HepG2 (cell line): ENCODE results near the gene SRP68. TPM values are rescaled to one million over a fixed set of nuclear protein-coding genes. Genes with fewer than 3 reads are reported as not detected.

Experiments
- GABPA ChIP-seq, 2 experiments: IDR thresholded peaks; 2 replicates each; pipeline ENCODE4 v1.6.1; 2011 to 2016; ENCODE audit warnings: low read depth in 2 of 2, low read length in 1 of 2, missing biosample characterization in 1 of 2, missing genetic modification characterization in 1 of 2
- IRF2 ChIP-seq: IDR thresholded peaks from 2 replicates; pipeline ENCODE4 v1.6.1; 2018; ENCODE audit warnings: missing genetic modification reagents, missing compliant biosample characterization
- KDM1A ChIP-seq: IDR thresholded peaks from 2 replicates; pipeline ENCODE4 v1.6.1; 2016; ENCODE audit warnings: missing compliant biosample characterization
- MEF2D ChIP-seq: sonication (generic); formaldehyde crosslinking; IDR thresholded peaks from 2 replicates; pipeline ENCODE4 v1.5.1; 2020; ENCODE audit warnings: mild to moderate bottlenecking, missing genetic modification reagents
- NFYB ChIP-seq: sonication (generic); formaldehyde crosslinking; IDR thresholded peaks from 2 replicates; pipeline ENCODE4 v1.4.0; 2020; ENCODE audit warnings: missing genetic modification reagents
- RXRB ChIP-seq: IDR thresholded peaks from 2 replicates; pipeline ENCODE4 v1.6.1; 2016; ENCODE audit warnings: borderline replicate concordance, missing genetic modification reagents, missing compliant biosample characterization
- ZBTB1 ChIP-seq: sonication (generic); formaldehyde crosslinking; IDR thresholded peaks from 2 replicates; pipeline ENCODE4 v1.4.0; 2020; ENCODE audit warnings: missing genetic modification reagents, borderline replicate concordance
- ZNF143 ChIP-seq: sonication (generic); formaldehyde crosslinking; IDR thresholded peaks from 2 replicates; pipeline ENCODE4 v1.4.0; 2020; ENCODE audit warnings: missing genetic modification reagents
- ZNF468 ChIP-seq: sonication (generic); formaldehyde crosslinking; IDR thresholded peaks from 2 replicates; pipeline ENCODE4 v1.8.0; 2022; ENCODE audit warnings: mild to moderate bottlenecking, moderate library complexity, missing genetic modification reagents
- polyA plus RNA-seq, 8 experiments: library from polyadenylated mRNA; depleted of rRNA in 3 of 8; stranded (reverse) in 7 of 8; unstranded in 1 of 8; fragments of >200 nt; fragmentation: Illumina TruSeq in 4 of 8; extraction: Trizol in 4 of 8; gene quantifications; 2 replicates each; pipeline versions ENCODE4 v1.2.1 to v1.2.3, GENCODE V29; 2011 to 2016; ENCODE audit warnings: low read depth in 4 of 8, missing spikeins in 1 of 8, mixed read lengths in 1 of 8; ENCODE audit not compliant: insufficient read depth in 1 of 8
- total RNA-seq, 5 experiments: library from RNA; depleted of rRNA; stranded (reverse); fragments of >200 nt; fragmentation: Illumina TruSeq; extraction: Trizol; gene quantifications; 2 replicates each; pipeline ENCODE4 v1.2.3, GENCODE V29; 2016; ENCODE audit warnings: low read depth in 1 of 5
- TF ChIP-seq, protein P1 (sequence below): IDR thresholded peaks from 2 replicates; pipeline ENCODE4 v1.6.1; 2016; ENCODE audit warnings: missing biosample characterization, missing genetic modification reagents, low read depth
- TF ChIP-seq, protein P2 (sequence below): sonication (generic); formaldehyde crosslinking; conservative IDR thresholded peaks from 2 replicates; pipeline ENCODE4 v1.5.0; 2020; ENCODE audit warnings: missing genetic modification reagents
- TF ChIP-seq, protein P3 (sequence below): IDR thresholded peaks from 2 replicates; pipeline ENCODE4 v1.6.1; 2018; ENCODE audit warnings: missing genetic modification reagents, mild to moderate bottlenecking, missing compliant biosample characterization
- TF ChIP-seq, protein P4 (sequence below): sonication (generic); formaldehyde crosslinking; IDR thresholded peaks from 2 replicates; pipeline ENCODE4 v1.4.0; 2020; ENCODE audit warnings: missing genetic modification reagents
- TF ChIP-seq, protein P5 (sequence below): IDR thresholded peaks from 2 replicates; pipeline ENCODE4 v1.6.1; 2016; ENCODE audit warnings: low read depth, borderline replicate concordance
- TF ChIP-seq, protein P6 (sequence below): sonication (generic); formaldehyde crosslinking; IDR thresholded peaks from 2 replicates; pipeline ENCODE4 v1.4.0; 2020; ENCODE audit warnings: low read depth, mild to moderate bottlenecking, missing genetic modification reagents
- TF ChIP-seq, protein P7 (sequence below), 2 experiments: sonication (generic) in 1 of 2; formaldehyde crosslinking in 1 of 2; IDR thresholded peaks; 2 replicates each; pipeline versions ENCODE4 v1.4.0 to v1.6.1; 2018 to 2020; ENCODE audit warnings: missing genetic modification reagents in 2 of 2, borderline replicate concordance in 1 of 2, low read depth in 1 of 2, mild to moderate bottlenecking in 1 of 2, missing biosample characterization in 1 of 2

The SRP68 gene
- total and polyA plus RNA-seq, 2 of the 13 experiments (the other 11 are each of a cell fraction or from before 2014, with no cell fraction given) = 39.8 to 74.3 TPM

DNA sequence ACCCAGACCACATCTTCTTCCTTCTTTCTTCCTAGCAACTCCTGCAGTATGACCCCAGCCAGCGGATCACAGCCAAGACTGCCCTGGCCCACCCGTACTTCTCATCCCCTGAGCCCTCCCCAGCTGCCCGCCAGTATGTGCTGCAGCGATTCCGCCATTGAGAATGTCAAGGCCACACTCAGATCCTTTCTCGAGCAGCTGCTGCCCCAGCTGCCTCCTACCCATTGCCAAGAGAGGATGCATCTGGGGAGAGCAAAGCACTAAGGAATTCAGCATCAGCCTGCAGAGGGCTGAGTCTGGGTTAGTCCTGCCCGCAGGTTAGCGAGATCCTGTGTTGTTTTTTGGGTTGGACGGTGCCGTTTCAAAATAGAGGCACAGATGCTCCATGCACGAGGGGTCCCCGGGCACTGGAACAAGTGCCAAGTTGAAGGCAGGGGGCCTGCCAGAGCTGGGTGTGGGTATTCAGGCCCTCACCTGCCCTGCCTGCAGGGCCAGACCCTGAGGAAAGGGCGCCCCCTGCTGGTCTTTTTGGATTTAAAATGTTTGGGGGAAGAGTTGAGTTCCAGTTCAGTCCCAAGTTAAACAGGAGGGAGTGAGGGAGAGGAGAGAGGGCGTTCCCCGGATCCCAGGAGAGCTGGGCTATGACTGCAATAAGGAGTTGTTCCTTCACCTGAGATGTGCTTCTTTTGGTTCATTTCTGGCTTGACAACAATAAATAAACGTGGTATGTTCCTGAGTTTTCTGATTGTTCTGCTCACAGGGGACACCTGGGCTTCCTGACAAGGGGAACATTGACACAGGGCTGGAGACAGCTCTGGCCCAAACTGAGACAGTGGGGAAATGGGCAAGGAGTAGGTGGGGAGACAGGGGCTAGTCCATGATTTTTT, 66.8 kb downstream of the SRP68 start (continued):
- peak; percentile 71; the same call in 1 of the 2 replicates for TF ChIP-seq MEF2D (CRISPR knock-in tag)
- TF ChIP-seq, protein P1, sequence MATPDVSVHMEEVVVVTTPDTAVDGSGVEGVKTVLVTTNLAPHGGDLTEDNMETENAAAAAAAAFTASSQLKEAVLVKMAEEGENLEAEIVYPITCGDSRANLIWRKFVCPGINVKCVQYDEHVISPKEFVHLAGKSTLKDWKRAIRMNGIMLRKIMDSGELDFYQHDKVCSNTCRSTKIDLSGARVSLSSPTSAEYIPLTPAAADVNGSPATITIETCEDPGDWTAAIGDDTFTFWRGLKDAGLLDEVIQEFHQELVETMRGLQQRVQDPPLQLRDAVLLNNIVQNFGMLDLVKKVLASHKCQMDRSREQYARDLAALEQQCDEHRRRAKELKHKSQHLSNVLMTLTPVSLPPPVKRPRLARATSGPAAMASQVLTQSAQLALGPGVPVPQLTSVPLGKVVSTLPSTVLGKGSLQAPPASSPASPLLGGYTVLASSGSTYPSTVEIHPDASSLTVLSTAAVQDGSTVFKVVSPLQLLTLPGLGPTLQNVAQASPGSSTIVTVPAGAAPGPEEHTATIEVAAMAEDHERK = no peak
- TF ChIP-seq, protein P2, sequence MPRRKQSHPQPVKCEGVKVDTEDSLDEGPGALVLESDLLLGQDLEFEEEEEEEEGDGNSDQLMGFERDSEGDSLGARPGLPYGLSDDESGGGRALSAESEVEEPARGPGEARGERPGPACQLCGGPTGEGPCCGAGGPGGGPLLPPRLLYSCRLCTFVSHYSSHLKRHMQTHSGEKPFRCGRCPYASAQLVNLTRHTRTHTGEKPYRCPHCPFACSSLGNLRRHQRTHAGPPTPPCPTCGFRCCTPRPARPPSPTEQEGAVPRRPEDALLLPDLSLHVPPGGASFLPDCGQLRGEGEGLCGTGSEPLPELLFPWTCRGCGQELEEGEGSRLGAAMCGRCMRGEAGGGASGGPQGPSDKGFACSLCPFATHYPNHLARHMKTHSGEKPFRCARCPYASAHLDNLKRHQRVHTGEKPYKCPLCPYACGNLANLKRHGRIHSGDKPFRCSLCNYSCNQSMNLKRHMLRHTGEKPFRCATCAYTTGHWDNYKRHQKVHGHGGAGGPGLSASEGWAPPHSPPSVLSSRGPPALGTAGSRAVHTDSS (CRISPR knock-in tag) = 0 out of 2 replicates have a peak, but pooled peaks have one; percentile 56
- TF ChIP-seq ZNF468 (CRISPR knock-in tag) = 0 out of 2 replicates have a peak, but pooled peaks have one; percentile 39
- TF ChIP-seq, protein P3, sequence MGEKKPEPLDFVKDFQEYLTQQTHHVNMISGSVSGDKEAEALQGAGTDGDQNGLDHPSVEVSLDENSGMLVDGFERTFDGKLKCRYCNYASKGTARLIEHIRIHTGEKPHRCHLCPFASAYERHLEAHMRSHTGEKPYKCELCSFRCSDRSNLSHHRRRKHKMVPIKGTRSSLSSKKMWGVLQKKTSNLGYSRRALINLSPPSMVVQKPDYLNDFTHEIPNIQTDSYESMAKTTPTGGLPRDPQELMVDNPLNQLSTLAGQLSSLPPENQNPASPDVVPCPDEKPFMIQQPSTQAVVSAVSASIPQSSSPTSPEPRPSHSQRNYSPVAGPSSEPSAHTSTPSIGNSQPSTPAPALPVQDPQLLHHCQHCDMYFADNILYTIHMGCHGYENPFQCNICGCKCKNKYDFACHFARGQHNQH (CRISPR knock-in tag) = peak; percentile 55; the same call in 1 of the 2 replicates
- TF ChIP-seq IRF2 = peak; percentile 86
- TF ChIP-seq RXRB (CRISPR knock-in tag) = peak; percentile 56; the same call in 1 of the 2 replicates
- TF ChIP-seq, protein P4, sequence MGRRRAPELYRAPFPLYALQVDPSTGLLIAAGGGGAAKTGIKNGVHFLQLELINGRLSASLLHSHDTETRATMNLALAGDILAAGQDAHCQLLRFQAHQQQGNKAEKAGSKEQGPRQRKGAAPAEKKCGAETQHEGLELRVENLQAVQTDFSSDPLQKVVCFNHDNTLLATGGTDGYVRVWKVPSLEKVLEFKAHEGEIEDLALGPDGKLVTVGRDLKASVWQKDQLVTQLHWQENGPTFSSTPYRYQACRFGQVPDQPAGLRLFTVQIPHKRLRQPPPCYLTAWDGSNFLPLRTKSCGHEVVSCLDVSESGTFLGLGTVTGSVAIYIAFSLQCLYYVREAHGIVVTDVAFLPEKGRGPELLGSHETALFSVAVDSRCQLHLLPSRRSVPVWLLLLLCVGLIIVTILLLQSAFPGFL (CRISPR knock-in tag) = no peak
- TF ChIP-seq NFYB (CRISPR knock-in tag) = no peak
- TF ChIP-seq ZBTB1 = no peak
- TF ChIP-seq GABPA (IDR thresholded peaks at IDR 0.05; ENCODE audit: low read depth, low read length) = no peak
- no peak for TF ChIP-seq GABPA (CRISPR knock-in tag; IDR thresholded peaks at IDR 0.05; ENCODE audit: low read depth)
- 0 out of 2 replicates have a peak, but pooled peaks have one; percentile 21 for TF ChIP-seq ZNF143 (CRISPR knock-in tag)
- TF ChIP-seq, protein P5, sequence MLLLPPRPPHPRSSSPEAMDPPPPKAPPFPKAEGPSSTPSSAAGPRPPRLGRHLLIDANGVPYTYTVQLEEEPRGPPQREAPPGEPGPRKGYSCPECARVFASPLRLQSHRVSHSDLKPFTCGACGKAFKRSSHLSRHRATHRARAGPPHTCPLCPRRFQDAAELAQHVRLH = peak; percentile 70; the same call in 1 of the 2 replicates
- TF ChIP-seq, protein P6, sequence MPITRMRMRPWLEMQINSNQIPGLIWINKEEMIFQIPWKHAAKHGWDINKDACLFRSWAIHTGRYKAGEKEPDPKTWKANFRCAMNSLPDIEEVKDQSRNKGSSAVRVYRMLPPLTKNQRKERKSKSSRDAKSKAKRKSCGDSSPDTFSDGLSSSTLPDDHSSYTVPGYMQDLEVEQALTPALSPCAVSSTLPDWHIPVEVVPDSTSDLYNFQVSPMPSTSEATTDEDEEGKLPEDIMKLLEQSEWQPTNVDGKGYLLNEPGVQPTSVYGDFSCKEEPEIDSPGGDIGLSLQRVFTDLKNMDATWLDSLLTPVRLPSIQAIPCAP = no peak
- no peak for TF ChIP-seq KDM1A (CRISPR knock-in tag)
- TF ChIP-seq, protein P7, sequence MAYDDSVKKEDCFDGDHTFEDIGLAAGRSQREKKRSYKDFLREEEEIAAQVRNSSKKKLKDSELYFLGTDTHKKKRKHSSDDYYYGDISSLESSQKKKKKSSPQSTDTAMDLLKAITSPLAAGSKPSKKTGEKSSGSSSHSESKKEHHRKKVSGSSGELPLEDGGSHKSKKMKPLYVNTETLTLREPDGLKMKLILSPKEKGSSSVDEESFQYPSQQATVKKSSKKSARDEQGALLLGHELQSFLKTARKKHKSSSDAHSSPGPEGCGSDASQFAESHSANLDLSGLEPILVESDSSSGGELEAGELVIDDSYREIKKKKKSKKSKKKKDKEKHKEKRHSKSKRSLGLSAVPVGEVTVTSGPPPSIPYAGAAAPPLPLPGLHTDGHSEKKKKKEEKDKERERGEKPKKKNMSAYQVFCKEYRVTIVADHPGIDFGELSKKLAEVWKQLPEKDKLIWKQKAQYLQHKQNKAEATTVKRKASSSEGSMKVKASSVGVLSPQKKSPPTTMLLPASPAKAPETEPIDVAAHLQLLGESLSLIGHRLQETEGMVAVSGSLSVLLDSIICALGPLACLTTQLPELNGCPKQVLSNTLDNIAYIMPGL (CRISPR knock-in tag; IDR thresholded peaks at IDR 0.05; ENCODE audit: borderline replicate concordance in 1 of 2, low read depth in 1 of 2) = peak; percentile 52 to 69; a peak in 3 of 4 replicates
